HG03558 (cell line): ENCODE measurements around the gene TRMO.

Experiments used
- ATAC-seq: cut with Tn5 transposase; IDR thresholded peaks from one replicate; pipeline ENCODE4 v1.9.1; 2021; ENCODE audit warnings: moderate number of reproducible peaks; ENCODE audit not compliant: unreplicated experiment; ENCODE audit errors: extremely low read depth

Gene TRMO

DNA sequence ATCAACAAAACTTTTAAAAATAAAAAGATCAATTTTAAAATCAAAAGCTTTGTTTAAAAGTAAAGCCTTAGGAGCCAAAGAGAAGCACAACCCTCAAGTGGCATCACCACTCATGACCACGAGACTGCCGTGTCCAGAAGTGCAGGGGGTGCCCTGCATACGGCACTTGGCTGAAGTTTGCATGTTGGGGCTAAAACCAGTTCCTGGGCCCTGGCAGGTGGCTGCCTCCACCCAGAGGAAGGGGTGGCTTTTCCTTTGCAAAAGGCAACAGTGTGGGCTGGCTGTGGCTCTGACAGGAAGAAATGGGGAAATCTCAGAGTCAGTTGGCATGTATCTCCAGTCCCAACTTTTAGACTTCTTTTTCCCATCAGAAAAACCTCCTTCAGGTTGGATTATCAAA lies 15.3 kb downstream of the TRMO start:
- no peak for ATAC-seq

DNA sequence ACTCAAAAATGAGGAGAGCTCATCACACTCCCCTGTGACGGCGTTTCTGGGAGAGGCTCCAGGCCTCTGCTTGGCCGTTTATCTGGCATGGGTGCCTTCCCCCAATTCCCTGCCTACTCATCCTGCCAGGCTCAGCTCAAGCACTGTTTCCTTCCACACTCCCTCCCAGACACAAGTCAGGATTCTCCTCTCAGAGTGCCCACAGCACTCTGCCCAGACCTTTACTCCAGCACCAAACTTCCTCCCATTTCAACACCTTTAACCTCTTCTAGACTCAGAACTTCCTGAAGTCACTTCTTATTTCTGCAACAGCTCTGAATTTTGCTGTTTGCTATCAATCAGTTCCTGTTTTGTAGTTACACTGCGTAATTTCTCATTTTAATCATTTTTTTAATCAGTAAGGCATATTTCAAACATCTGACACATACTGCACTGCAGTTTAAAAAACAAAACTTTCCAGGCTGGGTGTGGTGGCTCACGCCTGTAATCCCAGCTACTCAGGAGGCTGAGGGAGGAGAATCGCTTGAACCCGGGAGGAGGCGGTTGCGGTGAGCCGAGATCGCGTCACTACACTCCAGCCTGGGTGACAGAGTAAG lies 16.0 kb downstream of the TRMO start:
- no peak for ATAC-seq

DNA sequence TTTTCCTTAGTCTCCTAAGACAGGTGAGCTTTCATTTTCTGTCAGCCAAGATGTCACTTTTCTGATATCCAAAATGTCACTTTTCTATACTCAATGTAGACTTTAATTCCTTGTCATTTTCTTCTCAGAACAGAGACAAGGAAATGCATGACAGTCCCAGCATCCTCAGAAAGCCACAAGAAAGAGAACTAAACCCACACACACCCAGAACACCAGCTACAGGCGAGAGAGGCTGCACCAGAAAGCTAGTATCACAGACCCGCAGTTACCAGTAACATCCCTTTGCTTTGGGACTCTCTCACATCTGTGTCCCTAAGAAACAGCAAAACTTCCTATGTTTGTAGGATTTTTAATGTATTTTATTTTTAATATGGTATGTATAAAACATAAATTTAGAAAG lies 17.1 kb downstream of the TRMO start:
- ATAC-seq = no peak

DNA sequence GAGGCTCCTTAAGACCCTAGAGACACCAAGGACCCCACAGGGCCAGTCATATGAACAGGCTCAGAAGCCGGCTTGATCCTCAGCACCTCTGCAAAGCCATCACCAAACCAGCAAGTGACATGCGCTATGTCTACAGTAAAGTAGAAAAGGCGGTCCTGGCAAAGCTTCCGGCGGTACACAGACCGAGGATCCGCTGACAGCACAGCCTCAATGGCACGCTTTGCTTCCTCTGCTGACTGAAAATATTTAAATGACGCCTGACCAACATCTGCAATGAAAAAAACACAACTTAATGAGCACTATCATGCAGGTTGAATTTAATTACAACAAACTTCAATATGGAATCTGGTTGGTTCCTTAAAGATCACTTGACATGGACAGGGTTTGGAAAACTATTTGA lies 17.6 kb downstream of the TRMO start:
- ATAC-seq = no peak

DNA sequence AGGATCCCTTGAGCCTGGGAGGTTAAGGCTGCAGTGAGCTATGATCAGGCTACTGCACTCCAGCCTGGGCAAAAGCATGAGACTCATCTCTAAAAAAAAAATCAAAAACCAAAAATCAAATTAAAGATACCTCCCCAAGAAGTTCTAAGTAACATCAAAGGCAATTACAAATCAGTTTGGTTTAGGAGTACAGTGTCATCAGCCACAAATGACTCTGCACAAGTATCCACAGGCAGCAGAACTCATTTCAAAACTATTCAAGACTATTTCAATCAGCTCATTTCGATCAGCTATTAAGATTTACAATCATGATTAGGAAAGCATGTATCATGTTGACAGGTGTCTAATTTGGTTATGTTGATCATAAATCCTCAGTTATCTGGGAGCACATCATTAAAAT lies 19.1 kb downstream of the TRMO start:
- no peak for ATAC-seq

DNA sequence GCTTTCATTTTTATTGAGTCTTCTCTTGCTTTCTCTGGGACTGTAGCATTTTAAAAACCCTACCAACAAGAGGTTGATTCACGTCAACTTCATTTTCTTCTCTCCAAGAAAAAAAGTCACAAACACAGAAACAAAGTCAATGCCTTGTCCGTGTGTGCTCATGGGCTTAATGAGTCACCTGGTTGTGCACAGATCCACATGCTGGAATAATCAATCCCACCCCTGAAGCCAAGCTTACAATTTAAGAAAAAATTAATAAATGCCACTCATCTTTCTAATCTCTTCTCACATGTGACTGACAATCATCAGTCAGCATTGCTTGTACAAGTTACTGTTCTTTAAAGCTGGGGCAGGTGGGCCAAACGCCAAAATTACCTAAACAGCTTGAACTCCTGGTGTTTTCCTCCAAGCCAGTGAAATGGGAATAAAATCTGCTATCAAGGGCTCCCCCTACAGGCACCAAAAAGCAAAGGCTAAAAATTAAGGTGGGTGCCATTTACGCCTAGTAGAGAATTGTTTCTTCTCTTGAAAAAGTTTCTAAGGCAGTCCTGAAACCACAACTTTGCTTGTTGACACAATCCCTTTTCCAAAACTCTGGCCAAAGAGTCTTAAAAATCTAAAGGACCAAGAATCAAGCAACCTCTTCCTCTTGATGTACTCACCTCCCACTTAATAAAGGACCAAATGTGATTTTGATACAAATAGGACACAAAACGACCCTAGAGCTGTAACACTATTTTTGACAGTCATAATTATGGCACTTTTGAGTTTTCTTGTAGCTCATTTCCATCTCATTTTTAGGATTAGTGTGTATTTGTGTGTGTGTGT lies 21.3 kb downstream of the TRMO start:
- no peak for ATAC-seq

DNA sequence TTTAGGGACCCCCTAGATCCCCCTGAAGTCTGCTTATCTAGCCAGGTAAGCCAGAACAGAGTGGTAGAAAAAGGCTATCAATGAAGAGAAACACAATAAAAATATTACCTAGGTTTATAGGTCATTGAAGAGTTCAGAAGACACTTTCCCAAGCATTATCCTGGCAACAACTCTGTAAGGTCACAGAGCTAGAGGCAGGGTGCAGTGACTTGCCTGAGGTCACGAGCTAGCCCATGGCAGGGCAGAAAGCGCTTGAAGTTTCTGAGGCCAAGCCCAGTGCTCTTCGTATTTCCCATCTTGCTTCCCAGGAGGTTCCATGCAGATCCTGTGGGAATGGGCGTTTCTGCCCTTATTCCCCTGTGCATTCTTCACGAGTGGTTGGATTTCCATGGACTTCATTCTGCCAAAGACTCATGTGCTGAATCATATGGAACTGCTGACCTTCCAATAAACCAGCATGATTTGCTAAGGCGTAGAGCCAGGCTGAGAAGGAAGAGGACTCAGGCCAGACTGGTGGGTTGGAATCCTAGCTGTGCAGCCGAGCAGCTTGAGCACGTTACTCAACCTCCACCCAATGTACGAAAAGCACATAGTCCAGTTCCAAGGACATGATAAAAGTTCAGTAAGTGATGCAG lies 22.1 kb downstream of the TRMO start:
- ATAC-seq = no peak

DNA sequence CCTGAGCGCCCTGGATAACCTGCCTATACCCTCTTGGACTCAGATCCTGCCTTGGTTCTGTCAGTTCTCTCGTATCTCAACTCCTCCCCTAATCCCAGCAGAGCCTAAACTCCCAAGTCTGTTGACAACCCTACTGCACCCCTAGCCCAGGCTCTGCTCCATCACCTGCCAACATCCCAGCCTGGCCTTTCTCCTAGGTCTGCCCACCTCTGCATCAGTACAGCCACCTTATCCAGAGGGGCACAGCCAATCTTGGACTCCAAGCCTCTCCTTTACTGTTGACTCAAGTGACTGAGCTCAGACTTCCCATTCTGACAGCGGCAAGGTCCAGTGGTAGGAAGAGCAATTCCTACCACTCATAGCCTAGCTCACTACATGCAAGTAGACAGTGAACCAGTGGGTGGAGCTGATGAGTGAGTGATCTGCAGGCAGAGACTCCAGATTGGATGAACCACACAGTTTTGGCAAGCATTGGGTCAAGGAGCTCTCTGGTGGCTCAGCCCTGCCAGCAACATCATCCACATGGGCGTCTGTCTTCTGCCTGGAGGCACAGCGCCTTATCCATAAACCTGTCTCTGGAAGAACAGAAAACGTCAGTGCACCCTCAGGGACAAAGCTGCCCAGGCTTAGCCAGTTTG lies 26.5 kb downstream of the TRMO start:
- no peak for ATAC-seq

DNA sequence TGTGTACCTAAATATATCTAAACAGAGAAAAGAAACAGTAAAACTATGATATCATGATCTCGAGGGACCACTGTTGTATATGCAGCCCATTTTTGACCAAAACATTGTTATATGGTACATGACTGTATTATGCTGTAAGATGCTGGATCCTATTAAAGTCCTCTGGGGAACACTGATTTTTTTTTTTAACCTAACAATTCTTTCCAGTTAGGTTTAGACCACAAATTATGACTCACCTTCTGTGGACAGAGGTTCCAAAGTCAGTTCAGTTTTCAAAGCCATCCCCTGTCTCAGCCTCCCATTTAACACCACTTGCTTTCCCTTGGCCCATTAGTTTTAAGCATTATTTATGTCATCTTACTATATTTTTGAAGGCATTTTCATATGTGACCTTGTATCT lies 27.1 kb downstream of the TRMO start:
- ATAC-seq = no peak

DNA sequence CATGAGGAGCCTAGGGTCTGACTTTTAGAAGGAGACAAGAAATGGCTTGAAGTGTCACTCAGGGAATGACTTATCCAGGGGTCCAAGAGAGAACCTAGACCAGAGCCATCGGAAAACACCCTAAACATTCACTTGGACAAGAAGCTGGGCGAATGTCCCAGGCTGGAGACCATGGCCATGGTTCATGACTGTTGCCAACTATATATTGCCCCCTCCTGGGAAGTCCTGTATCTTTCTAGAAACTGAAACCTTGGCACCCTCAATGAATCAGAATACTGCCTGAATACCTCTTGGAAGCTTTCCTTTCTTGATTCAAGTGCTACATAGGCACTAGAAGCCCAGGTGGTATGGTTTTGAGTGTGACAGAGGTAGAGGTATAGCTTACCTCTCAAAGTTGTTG lies 29.9 kb downstream of the TRMO start:
- no peak for ATAC-seq

DNA sequence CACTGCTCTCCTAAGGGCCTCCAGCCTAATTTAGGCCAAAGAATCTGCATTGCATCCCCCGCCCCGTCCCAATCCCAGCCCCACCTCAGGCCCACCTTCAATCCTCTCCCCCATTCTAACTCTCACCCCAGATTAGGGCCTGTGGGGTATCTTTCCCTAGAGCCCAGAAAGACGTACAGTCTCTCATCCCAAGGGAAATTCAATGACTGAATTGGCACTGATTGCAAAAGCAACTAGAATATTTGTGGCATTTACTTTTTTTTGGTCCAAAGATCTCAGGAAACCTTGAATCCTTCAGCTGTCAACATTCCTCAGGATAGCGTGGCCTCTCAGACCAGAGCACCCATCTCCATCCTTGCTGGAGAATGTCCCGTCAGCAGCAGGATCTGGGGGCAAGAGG lies 30.6 kb downstream of the TRMO start:
- ATAC-seq = no peak

DNA sequence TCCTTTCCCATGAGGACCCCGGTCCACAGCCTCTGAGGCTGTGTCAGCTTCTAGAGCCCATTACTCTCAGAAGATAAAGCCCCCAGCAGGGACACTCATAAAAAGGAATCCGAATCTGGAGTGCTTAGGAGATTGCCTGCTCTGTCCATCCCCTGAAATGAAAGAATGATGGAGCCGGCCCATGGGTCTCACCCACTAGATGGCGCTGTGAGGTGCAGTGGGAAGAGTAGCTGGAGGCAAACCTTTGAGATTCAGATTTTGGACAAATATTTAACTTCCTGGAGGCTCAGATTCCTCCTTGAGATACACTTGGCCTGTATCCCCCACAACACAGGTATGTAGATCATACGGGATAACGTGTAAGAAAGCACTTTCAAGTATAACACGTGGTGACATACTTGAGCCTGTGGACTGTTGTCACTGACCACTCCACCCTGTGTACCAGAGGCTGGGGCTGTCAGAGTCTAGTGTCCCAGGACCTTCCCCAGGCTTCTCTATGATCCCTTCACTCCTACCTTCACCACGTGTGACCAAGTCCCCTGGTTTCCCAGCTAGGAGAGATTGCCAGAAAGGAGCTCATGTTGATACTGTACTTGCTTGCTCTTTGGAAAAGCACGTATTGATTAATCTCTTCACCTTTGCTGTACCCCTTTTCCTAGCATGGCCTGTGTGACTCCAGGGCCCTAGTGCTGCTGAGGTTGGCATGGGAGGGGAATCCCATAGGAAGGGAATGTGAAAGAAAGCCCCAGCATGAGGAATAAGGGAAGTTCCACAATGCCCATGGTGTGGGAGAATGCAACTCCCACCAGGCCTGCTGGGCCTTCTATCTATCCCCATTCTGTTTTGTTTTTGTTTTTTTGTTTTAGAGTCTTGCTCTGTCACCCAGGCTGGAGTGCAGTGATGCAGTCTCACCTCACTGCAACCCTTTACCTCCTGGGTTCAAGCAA lies 32.1 kb downstream of the TRMO start:
- ATAC-seq = no peak

DNA sequence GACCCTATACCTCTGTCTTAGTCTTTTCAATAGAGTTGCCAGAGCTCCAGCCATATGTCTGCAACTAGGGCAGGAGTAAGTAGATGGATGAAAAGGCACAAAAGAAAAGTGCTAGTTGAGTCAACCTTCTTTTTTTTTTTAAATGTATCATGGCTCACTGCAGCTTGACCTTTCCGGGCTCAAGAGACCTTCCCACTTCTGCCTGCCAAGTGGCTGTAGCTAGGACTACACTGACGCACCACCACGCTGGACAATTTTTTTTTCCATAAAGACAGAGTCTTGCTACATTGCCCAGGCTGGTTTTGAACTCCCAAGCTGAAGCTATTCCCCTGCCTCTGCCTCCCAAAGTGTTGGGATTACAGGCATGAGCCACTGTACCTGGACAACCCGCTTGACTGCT lies 42.0 kb downstream of the TRMO start:
- no peak for ATAC-seq

DNA sequence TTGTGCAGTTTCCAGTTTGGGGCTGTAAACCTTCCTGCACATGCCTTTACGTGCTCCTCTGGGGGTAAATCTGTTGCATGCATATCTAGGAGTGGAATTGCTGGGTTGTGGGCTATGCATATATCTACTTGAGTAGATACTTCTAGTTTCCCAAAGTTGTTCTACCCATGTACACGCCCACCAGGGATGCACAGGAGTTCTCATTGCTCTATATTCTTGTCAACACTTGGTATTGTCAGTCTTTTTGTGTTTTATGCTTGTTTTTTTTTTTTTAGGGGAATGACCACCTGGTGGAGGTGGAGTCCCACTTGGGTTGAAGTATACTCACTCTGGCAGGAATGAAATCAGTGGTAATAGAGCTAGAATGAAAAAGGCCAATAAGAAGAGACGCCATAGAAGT lies 46.2 kb downstream of the TRMO start:
- no peak for ATAC-seq

DNA sequence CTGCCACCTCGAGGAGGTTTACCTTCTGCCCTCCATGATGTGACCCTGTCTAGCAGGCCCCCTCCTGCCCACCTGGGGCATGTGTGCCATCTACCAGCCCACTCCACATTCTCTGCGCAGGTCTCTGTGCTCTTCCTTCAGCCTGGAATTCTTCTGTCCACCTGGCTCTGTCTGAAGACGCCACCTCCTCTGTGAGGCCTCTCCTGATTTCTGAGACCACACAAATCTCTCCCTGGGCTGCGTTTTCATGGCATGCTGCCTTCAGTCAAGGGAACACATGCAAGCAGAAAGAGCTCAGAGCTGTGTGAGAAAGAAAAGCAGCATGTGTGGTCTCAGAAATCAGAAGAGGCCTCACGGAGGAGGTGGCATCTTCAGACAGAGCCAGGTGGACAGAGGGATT lies 47.2 kb downstream of the TRMO start:
- ATAC-seq = no peak

DNA sequence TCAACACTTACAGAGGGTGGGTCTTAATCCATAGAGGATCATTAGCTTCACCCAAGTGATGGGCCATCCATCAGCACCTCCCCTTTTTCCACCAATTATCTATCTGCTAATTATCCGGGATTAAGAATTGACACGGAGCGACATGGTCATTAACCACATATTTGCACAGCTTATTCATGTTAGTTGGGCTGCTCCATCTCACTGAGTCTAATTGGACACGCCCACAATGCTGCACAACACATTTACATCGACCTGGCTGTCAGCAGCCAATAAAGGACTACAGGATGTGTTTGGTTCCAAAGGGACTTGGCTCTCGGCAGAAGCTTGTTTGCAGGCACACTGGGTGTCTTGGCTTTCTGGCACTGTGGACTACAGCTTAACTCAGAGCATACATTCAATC lies 47.7 kb downstream of the TRMO start:
- ATAC-seq = no peak

DNA sequence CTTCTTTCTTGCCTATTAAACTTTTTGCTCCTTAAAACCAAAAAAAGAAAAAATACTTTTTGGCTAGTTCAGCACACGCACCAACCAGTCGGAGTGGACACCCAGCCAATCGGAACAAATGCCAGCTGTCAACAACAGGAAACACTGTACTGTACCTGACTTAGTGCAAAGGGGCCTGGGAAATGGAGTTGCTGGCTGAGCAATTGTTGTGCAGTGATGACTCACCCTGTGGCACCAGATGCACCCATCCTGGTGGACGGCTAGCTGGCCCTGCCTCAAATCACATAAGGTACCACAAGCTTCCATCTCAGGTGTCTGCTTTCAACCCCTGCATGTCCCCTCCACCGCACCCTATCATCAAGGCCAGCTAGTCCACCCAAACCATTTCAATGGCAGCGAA lies 48.4 kb downstream of the TRMO start:
- no peak for ATAC-seq

DNA sequence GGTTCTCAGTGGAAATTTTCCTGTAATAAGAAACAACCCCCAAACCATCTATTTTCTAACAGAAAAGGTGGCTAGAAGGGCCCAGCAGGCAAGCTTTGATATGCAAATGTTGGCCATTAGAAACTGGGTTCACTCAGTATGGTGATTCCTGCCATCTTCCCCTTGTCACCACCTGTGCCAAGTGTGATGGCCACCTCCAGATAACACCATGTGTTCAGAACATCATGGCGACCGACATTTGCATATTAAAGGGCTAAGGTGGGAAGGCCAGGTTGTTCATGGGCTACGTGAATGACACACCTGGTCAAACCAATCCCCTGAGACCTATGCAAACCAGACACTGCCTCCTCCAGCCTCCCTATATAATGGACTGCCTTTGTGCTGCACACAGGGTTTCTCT lies 48.9 kb downstream of the TRMO start:
- no peak for ATAC-seq

DNA sequence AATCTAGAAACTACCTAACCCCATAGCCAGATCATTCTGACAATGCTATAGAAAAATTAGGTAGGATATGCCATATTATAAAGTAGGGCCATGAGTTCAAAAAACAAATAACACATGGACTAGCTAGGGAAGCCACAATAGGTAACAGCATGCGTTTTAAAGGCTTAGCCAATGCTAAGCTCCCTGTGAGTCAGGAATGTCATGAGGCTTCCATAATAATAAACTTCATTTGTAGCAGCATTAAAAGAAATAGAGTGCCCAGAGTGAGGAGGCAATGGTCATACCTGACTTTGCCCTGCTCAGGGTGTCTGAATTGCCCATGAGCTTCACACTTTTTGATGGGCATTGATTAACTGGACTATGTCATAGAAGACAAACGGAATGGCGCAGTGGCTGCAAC lies 53.4 kb downstream of the TRMO start:
- ATAC-seq = no peak

DNA sequence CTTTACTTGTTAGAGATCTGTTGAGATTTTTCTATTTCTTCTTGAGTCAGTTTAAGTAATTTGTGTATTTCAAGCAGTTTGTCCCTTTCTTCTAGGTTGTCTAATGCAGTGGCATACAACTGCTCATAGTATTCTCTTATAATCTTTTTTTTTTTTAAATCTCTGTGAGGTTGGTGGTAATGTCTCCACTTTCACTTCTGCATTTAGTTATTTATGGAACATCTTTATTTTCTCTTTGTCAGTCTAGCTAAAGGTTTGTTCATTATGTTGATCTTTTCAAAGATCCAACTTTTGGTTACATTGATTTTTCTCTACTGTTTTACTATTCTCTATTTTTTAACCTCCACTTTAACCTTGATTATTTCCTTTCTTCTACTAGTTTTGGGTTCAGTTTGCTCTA lies 55.5 kb downstream of the TRMO start:
- ATAC-seq = no peak
